GM12891 (cell line): ENCODE measurements around the gene PRDX2.

Experiments
- POLR2A ChIP-seq: IDR thresholded peaks from 2 replicates; pipeline ENCODE4 v1.6.1; 2011; ENCODE audit warnings: low read depth, low read length, control low read depth
- POLR2AphosphoS5 ChIP-seq: IDR thresholded peaks from 2 replicates; pipeline ENCODE4 v1.6.1; 2011; ENCODE audit warnings: low read depth, low read length, control low read depth

- TF ChIP-seq POLR2A (no peak), POLR2AphosphoS5 (no peak)
Observed at GRCh38 chr19:12834976-12835757, 33.6 kb upstream of the PRDX2 start.
